H1 (cell line): ENCODE measurements around the gene PARK7. TPM values are rescaled to one million over a fixed set of nuclear protein-coding genes. Genes with fewer than 3 reads are reported as not detected.
"Not testable (repeated sequence)": the region's sequence is repeated elsewhere in the genome, so short reads cannot be mapped to it uniquely, and the experiment has no call there.

Experiments used
- CTCF ChIA-PET: fragments of 300-600 bp; sonication (Branson Sonifier 250); formaldehyde crosslinking; loops from one replicate; lab custom pipeline; 2021; ENCODE audit not compliant: partially characterized antibody; lab: Charles Lee
- POLR2A ChIA-PET: fragments of 300-600 bp; sonication (Branson Sonifier 250); formaldehyde crosslinking; loops from one replicate; lab custom pipeline; 2021; ENCODE audit warnings: inconsistent platforms; ENCODE audit not compliant: partially characterized antibody; lab: Charles Lee
- DNase-seq, 2 experiments: peaks; one replicate each; pipeline versions ENCODE4 v3.0.0 to v3.0.0-alpha.2; 2010 to 2022; ENCODE audit warnings: low spot score in 2 of 2, low read depth in 1 of 2, mixed read lengths in 1 of 2
- FAIRE-seq: peaks from 2 replicates; lab custom pipeline; 2011; peaks lifted over from hg19 to GRCh38; lab: Jason Lieb, UNC
- H2AFZ ChIP-seq: 2 replicates; pipeline ENCODE4 v1.8.1; 2012; ENCODE audit warnings: low read length, inconsistent platforms
- H2AK5ac ChIP-seq: 2 replicates; pipeline ENCODE4 v1.6.1; 2013; ENCODE audit warnings: low read depth, low read length
- H2BK120ac ChIP-seq: replicated peaks from 2 replicates; pipeline ENCODE3; 2013; ENCODE audit warnings: low read depth, low read length, inconsistent platforms
- H2BK12ac ChIP-seq: 2 replicates; pipeline ENCODE4 v1.6.1; 2013; ENCODE audit warnings: low read depth, low read length
- H2BK15ac ChIP-seq: 2 replicates; pipeline ENCODE4 v1.6.1; 2013; ENCODE audit warnings: low read length
- H2BK20ac ChIP-seq: 2 replicates; pipeline ENCODE4 v1.6.1; 2013; ENCODE audit warnings: low read length
- H2BK5ac ChIP-seq: 2 replicates; pipeline ENCODE4 v1.6.1; 2013; ENCODE audit warnings: low read depth, low read length
- H3K14ac ChIP-seq: 2 replicates; pipeline ENCODE4 v1.6.1; 2013; ENCODE audit warnings: inconsistent platforms; ENCODE audit not compliant: insufficient read length
- H3K18ac ChIP-seq: 2 replicates; pipeline ENCODE4 v1.6.1; 2013; ENCODE audit warnings: low read length; ENCODE audit errors: extremely low read depth
- H3K23ac ChIP-seq: 2 replicates; pipeline ENCODE4 v1.6.1; 2013; ENCODE audit warnings: inconsistent platforms; ENCODE audit not compliant: insufficient read length
- H3K23me2 ChIP-seq: 2 replicates; pipeline ENCODE4 v1.6.1; 2013; ENCODE audit warnings: low read depth, low read length
- H3K27ac ChIP-seq: 2 replicates; pipeline ENCODE4 v1.6.1; 2011; ENCODE audit warnings: low read depth, low read length, inconsistent platforms
- H3K27me3 ChIP-seq, 4 experiments: replicated peaks in 1 of 4; 1 replicate in 1 of 4; 2 replicates in 3 of 4; pipeline versions ENCODE4 v1.6.1 to v1.8.1; 2011 to 2013; ENCODE audit warnings: low read length in 3 of 4, mild to moderate bottlenecking in 3 of 4, inconsistent platforms in 2 of 4, mixed read lengths in 2 of 4, moderate library complexity in 1 of 4; ENCODE audit not compliant: control insufficient read depth in 3 of 4, insufficient read depth in 3 of 4; ENCODE audit errors: extremely low read depth in 1 of 4
- H3K36me3 ChIP-seq, 4 experiments: 2 replicates each; pipeline versions ENCODE4 v1.6.1 to v1.8.1; 2011 to 2013; ENCODE audit warnings: mild to moderate bottlenecking in 4 of 4, low read length in 3 of 4, moderate library complexity in 2 of 4, control low read depth in 1 of 4, inconsistent platforms in 1 of 4; ENCODE audit not compliant: insufficient read depth in 4 of 4, control insufficient read depth in 2 of 4
- H3K4ac ChIP-seq: replicated peaks from 2 replicates; pipeline ENCODE3; 2013; ENCODE audit warnings: low read length, low read depth, mixed read lengths, inconsistent platforms; ENCODE audit not compliant: insufficient read length
- H3K4me1 ChIP-seq, 4 experiments: replicated peaks in 1 of 4; 1 replicate in 1 of 4; 2 replicates in 3 of 4; pipeline versions ENCODE4 v1.6.1 to v1.8.1; 2011 to 2013; ENCODE audit warnings: low read length in 3 of 4, inconsistent platforms in 2 of 4, mixed read lengths in 1 of 4; ENCODE audit not compliant: insufficient read depth in 4 of 4, control insufficient read depth in 3 of 4
- H3K4me2 ChIP-seq, 2 experiments: 2 replicates each; pipeline versions ENCODE4 v1.6.1 to v1.8.1; 2011 to 2013; ENCODE audit warnings: low read depth in 2 of 2, low read length in 2 of 2, control low read depth in 1 of 2, inconsistent platforms in 1 of 2, mild to moderate bottlenecking in 1 of 2; ENCODE audit not compliant: insufficient read depth in 1 of 2
- H3K4me3 ChIP-seq, 4 experiments: fragments of 200-600, 300-600 bp in 1 of 4; sonication (generic), shearing (Covaris generic), sonication (Bioruptor Twin) in 1 of 4; 2 replicates each; pipeline versions ENCODE4 v1.5.1 to v1.8.1; 2011 to 2016; ENCODE audit warnings: low read length in 4 of 4, low read depth in 3 of 4, control low read depth in 2 of 4, inconsistent platforms in 2 of 4, mild to moderate bottlenecking in 2 of 4, mixed read lengths in 1 of 4, moderate library complexity in 1 of 4; ENCODE audit not compliant: insufficient read depth in 2 of 4; ENCODE audit errors: extremely low read depth in 1 of 4
- H3K56ac ChIP-seq: replicated peaks from 2 replicates; pipeline ENCODE3; 2013; ENCODE audit warnings: low read depth, mild to moderate bottlenecking, mixed read lengths, low read length, inconsistent platforms; ENCODE audit not compliant: insufficient read length
- H3K79me1 ChIP-seq: 2 replicates; pipeline ENCODE4 v1.6.1; 2013; ENCODE audit warnings: low read depth, low read length, control low read depth
- H3K79me2 ChIP-seq, 2 experiments: 2 replicates each; pipeline versions ENCODE4 v1.6.1 to v1.8.1; 2012 to 2013; ENCODE audit warnings: low read length in 2 of 2, mild to moderate bottlenecking in 2 of 2, inconsistent platforms in 1 of 2; ENCODE audit not compliant: insufficient read depth in 2 of 2, control insufficient read depth in 1 of 2
- H3K9ac ChIP-seq, 4 experiments: replicated peaks in 1 of 4; 1 replicate in 1 of 4; 2 replicates in 3 of 4; pipeline versions ENCODE4 v1.6.1 to v1.8.1; 2011 to 2013; ENCODE audit warnings: low read depth in 3 of 4, low read length in 3 of 4, control low read depth in 2 of 4, mild to moderate bottlenecking in 2 of 4, moderate library complexity in 2 of 4, inconsistent platforms in 1 of 4; ENCODE audit errors: extremely low read depth in 1 of 4
- H3K9me3 ChIP-seq, 2 experiments: 2 replicates each; pipeline versions ENCODE4 v1.6.1 to v1.8.1; 2012 to 2013; ENCODE audit warnings: mild to moderate bottlenecking in 2 of 2, moderate library complexity in 2 of 2, control low read depth in 1 of 2, inconsistent platforms in 1 of 2, low read depth in 1 of 2, low read length in 1 of 2, mixed read lengths in 1 of 2; ENCODE audit not compliant: insufficient read depth in 2 of 2
- H4K20me1 ChIP-seq, 2 experiments: replicated peaks in 1 of 2; 2 replicates each; pipeline versions ENCODE3 to v1.8.1; 2011 to 2013; ENCODE audit warnings: inconsistent platforms in 2 of 2, low read length in 2 of 2, mild to moderate bottlenecking in 1 of 2; ENCODE audit not compliant: insufficient read depth in 2 of 2, control insufficient read depth in 1 of 2
- H4K5ac ChIP-seq: 2 replicates; pipeline ENCODE4 v1.6.1; 2013; ENCODE audit warnings: low read length, low read depth, mixed read lengths, inconsistent platforms; ENCODE audit not compliant: insufficient read length
- H4K8ac ChIP-seq: 2 replicates; pipeline ENCODE4 v1.8.0; 2013; ENCODE audit warnings: mild to moderate bottlenecking, moderate library complexity, low read length, inconsistent platforms; ENCODE audit not compliant: insufficient read depth; ENCODE audit errors: extremely low read depth
- H4K91ac ChIP-seq: replicated peaks from 2 replicates; pipeline ENCODE3; 2013; ENCODE audit warnings: low read length, mixed read lengths, inconsistent platforms; ENCODE audit not compliant: insufficient read length
- WGBS, 2 experiments: shearing (Covaris generic) in 1 of 2; methylation state at CpG; one replicate each; pipeline versions ENCODE4 v1.1.6 to v1.1.7; 2013 to 2015; ENCODE audit warnings: low lambda C conversion rate in 2 of 2, mixed read lengths in 2 of 2, inconsistent platforms in 1 of 2, low coverage in 1 of 2, missing lambda C conversion rate in 1 of 2; ENCODE audit not compliant: insufficient replicate concordance in 2 of 2, insufficient coverage in 1 of 2, insufficient read length in 1 of 2; ENCODE audit errors: extremely low coverage in 1 of 2, missing lambda C conversion rate in 1 of 2; 5-methylcytosine and 5-hydroxymethylcytosine counted together
- polyA plus RNA-seq, 7 experiments: library from polyadenylated mRNA; depleted of rRNA in 3 of 7; stranded (reverse) in 5 of 7; unstranded in 2 of 7; fragments of >200 nt in 5 of 7; fragments of 200-250 nt in 2 of 7; gene quantifications; 1 replicate in 5 of 7; 2 replicates in 1 of 7; 4 replicates in 1 of 7; pipeline versions ENCODE4 v1.2.1 to v1.2.3, GENCODE V29; 2011 to 2013; ENCODE audit warnings: missing spikeins in 2 of 7, mixed read lengths in 2 of 7
- total RNA-seq: library from RNA; stranded (reverse); fragmentation: NEBNext Ultra II Directional; extraction: Animal tissue kit (Norgen Biotek cat#: 25700); gene quantifications from 2 replicates; pipeline ENCODE4 v1.2.1, GENCODE V29; 2021

PARK7 gene
- total and polyA plus RNA-seq, 2 of the 8 experiments (the other 6 are each of a cell fraction or from before 2014, with no cell fraction given) = 206 to 383 TPM

- H2BK15ac ChIP-seq, H2BK5ac ChIP-seq, H2BK12ac ChIP-seq, H3K27ac ChIP-seq, H3K79me1 ChIP-seq, H3K56ac ChIP-seq, H4K8ac ChIP-seq, H3K4ac ChIP-seq, H2AK5ac ChIP-seq, H4K20me1 ChIP-seq, H3K18ac ChIP-seq, H3K79me2 ChIP-seq, H4K5ac ChIP-seq, H3K14ac ChIP-seq, H3K9ac ChIP-seq, CTCF ChIA-PET, H3K27me3 ChIP-seq, FAIRE-seq, H4K91ac ChIP-seq, H3K9me3 ChIP-seq, H2BK120ac ChIP-seq, DNase-seq, H3K4me1 ChIP-seq, H3K23ac ChIP-seq, H3K23me2 ChIP-seq, H2AFZ ChIP-seq, H3K4me3 ChIP-seq, H3K36me3 ChIP-seq, H3K4me2 ChIP-seq, H2BK20ac ChIP-seq: not testable (repeated sequence)
- POLR2A ChIA-PET = interaction anchor here (0.7 kb wide), 1 partner anchor 18 kb away, joined by 4 read pairs; no protein-coding TSS in a partner anchor
- 87% methylated on average over 5 of the region's 5 CpGs; no CpG with 5 or more reads in 1 of the 2 experiments for WGBS, 2 experiments
These were observed 43.5 kb upstream of the PARK7 start for GRCh38 chr1:7917971-7918370.
